ENCODE results near the gene SLC16A9. TPM values are rescaled to one million over a fixed set of nuclear protein-coding genes. Genes with fewer than 3 reads are reported as not detected.

Gene SLC16A9
- polyA plus RNA-seq, 1 of the 3 experiments (the other 2 are of a cell fraction): 4.7 TPM

- TF ChIP-seq MXI1 (IDR thresholded peaks at IDR 0.05; ENCODE audit: low read depth, low read length) (no peak), ELF1 (IDR thresholded peaks at IDR 0.05) (no peak)
Measured at GRCh38 chr10:59677253-59677831, 32.3 kb downstream of the SLC16A9 start (continued).

- CTCF ChIA-PET: no interaction called here
- H3K9me3 ChIP-seq: no peaks in the 10 kb centered on the region
- H4K20me1 ChIP-seq (ENCODE audit: insufficient read depth): no peaks in the 10 kb centered on the region
Measured at GRCh38 chr10:59675812-59676211, 33.8 kb downstream of the SLC16A9 start.

More at GRCh38 chr10:59675812-59676211, 33.8 kb downstream of the SLC16A9 start:
- Histone ChIP-seq H3K4me2 (no peak overlapping the region), H2AFZ (ENCODE audit: low read depth) (no peak overlapping the region), H3K79me2 (ENCODE audit: insufficient read depth) (no peaks in the 10 kb centered on the region), H3K4me3 (ENCODE audit: low read depth in 2 of 2, low read length in 1 of 2) (no peak overlapping the region), H3K4me1 (ENCODE audit: control insufficient read depth in 1 of 2, insufficient read depth in 2 of 2, low read depth in 1 of 2, low read length in 1 of 2) (peaks cover 0 to 10% of the 10 kb centered on the region in 2 experiments; a peak in 1 of 4 replicates), H3K9me2 (no peaks in the 10 kb centered on the region), H3K36me3 (replicated peaks in 1 of 2; ENCODE audit: control insufficient read depth in 1 of 2, insufficient read depth in 2 of 2, low read length in 1 of 2) (peaks cover 4 to 9% of the 10 kb centered on the region in 2 experiments), H3K27me3 (ENCODE audit: insufficient read depth) (no peaks in the 10 kb centered on the region), H3K9ac (no peak overlapping the region), H3K27ac (ENCODE audit: low read depth in 2 of 2, low read length in 1 of 2) (no peak overlapping the region), H3F3A (replicated peaks; ENCODE audit: insufficient read depth) (peaks cover 6% of the 10 kb centered on the region)
- TF ChIP-seq MAX (IDR thresholded peaks at IDR 0.05; ENCODE audit: low read depth): no peak
- TF ChIP-seq PBX3 (IDR thresholded peaks at IDR 0.05): no peak
- no peak for TF ChIP-seq MXI1 (IDR thresholded peaks at IDR 0.05; ENCODE audit: low read depth, low read length)
- TF ChIP-seq SMC3 (IDR thresholded peaks at IDR 0.05; ENCODE audit: low read depth, low read length): no peak
- TF ChIP-seq RCOR1 (IDR thresholded peaks at IDR 0.05; ENCODE audit: low read length): no peak
- no peak for TF ChIP-seq FOSL2 (IDR thresholded peaks at IDR 0.05; ENCODE audit: borderline replicate concordance, low read depth)
- TF ChIP-seq CTCF (IDR thresholded peaks at IDR 0.05): no peak; the same call in 1 of the 2 replicates
- no peak for TF ChIP-seq SIN3A (IDR thresholded peaks at IDR 0.05; ENCODE audit: borderline replicate concordance, low read depth, low read length)
- no peak for TF ChIP-seq MEF2A (IDR thresholded peaks at IDR 0.05; ENCODE audit: borderline replicate concordance, low read depth)
- TF ChIP-seq USF1 (IDR thresholded peaks at IDR 0.05; ENCODE audit: borderline replicate concordance, low read depth): no peak
- WGBS (ENCODE audit: low lambda C conversion rate): 78% methylated on average over 2 of the region's 2 CpGs
- POLR2A ChIA-PET: no interaction called here
- no peak for DNase-seq
